Measurements from ENCODE around the gene CNTROB. TPM values are rescaled to one million over a fixed set of nuclear protein-coding genes. Genes with fewer than 3 reads are reported as not detected.

CNTROB gene
- total RNA-seq, 1 donor from 2014 or later, result 30.2 TPM

GRCh38 chr17:7885367-7886226 is 46.4 kb upstream of the CNTROB start:
- Mint-ChIP-seq H3K9me3 (ENCODE audit: unreplicated experiment) (no peaks in the 10 kb centered on the region), H3K4me1 (ENCODE audit: unreplicated experiment) (peaks cover 3% of the 10 kb centered on the region), H3K27me3 (ENCODE audit: unreplicated experiment) (no peaks in the 10 kb centered on the region), H3K27ac (ENCODE audit: unreplicated experiment) (peak overlapping the region; percentile 60), H3K4me3 (ENCODE audit: unreplicated experiment) (no peak overlapping the region), H3K36me3 (ENCODE audit: unreplicated experiment) (peaks cover 9% of the 10 kb centered on the region)
- no peak for TF ChIP-seq CTCF (IDR thresholded peaks at IDR 0.05)
- DNase-seq (ENCODE audit: extremely low spot score, unreplicated experiment), result no peak

- H3K9me3 Mint-ChIP-seq (ENCODE audit: unreplicated experiment), result no peaks in the 10 kb centered on the region
- peaks cover 15% of the 10 kb centered on the region for H3K36me3 Mint-ChIP-seq (ENCODE audit: unreplicated experiment)
- peaks cover 3% of the 10 kb centered on the region for H3K4me1 Mint-ChIP-seq (ENCODE audit: unreplicated experiment)
- DNase-seq (ENCODE audit: extremely low spot score, unreplicated experiment), result no peak
- no peak overlapping the region for H3K27ac Mint-ChIP-seq (ENCODE audit: unreplicated experiment)
- no peak for TF ChIP-seq CTCF (IDR thresholded peaks at IDR 0.05)
- H3K27me3 Mint-ChIP-seq (ENCODE audit: unreplicated experiment), result no peaks in the 10 kb centered on the region
- no peak overlapping the region for H3K4me3 Mint-ChIP-seq (ENCODE audit: unreplicated experiment)
Measured at GRCh38 chr17:7886227-7887037, 45.6 kb upstream of the CNTROB start.

- DNase-seq (ENCODE audit: extremely low spot score, unreplicated experiment), result no peak
- Mint-ChIP-seq H3K27ac (ENCODE audit: unreplicated experiment) (no peak overlapping the region), H3K9me3 (ENCODE audit: unreplicated experiment) (no peaks in the 10 kb centered on the region), H3K36me3 (ENCODE audit: unreplicated experiment) (peaks cover 20% of the 10 kb centered on the region), H3K27me3 (ENCODE audit: unreplicated experiment) (no peaks in the 10 kb centered on the region), H3K4me3 (ENCODE audit: unreplicated experiment) (no peak overlapping the region), H3K4me1 (ENCODE audit: unreplicated experiment) (peaks cover 3% of the 10 kb centered on the region)
- TF ChIP-seq CTCF (IDR thresholded peaks at IDR 0.05), result peak; percentile 31
Measured at GRCh38 chr17:7887038-7887481, 44.9 kb upstream of the CNTROB start.

- DNase-seq (ENCODE audit: extremely low spot score, unreplicated experiment), result peak; percentile 98
Measured at GRCh38 chr17:7887482-7888183, 44.4 kb upstream of the CNTROB start.

More at GRCh38 chr17:7887482-7888183, 44.4 kb upstream of the CNTROB start:
- H3K9me3 Mint-ChIP-seq (ENCODE audit: unreplicated experiment), result no peaks in the 10 kb centered on the region
- H3K27ac Mint-ChIP-seq (ENCODE audit: unreplicated experiment), result no peak overlapping the region
- H3K4me1 Mint-ChIP-seq (ENCODE audit: unreplicated experiment), result peaks cover 3% of the 10 kb centered on the region
- H3K27me3 Mint-ChIP-seq (ENCODE audit: unreplicated experiment), result no peaks in the 10 kb centered on the region
- H3K36me3 Mint-ChIP-seq (ENCODE audit: unreplicated experiment), result peaks cover 21% of the 10 kb centered on the region
- no peak for TF ChIP-seq CTCF (IDR thresholded peaks at IDR 0.05)
- no peak overlapping the region for H3K4me3 Mint-ChIP-seq (ENCODE audit: unreplicated experiment)

All from osteocyte (in vitro differentiated cells).